Naive thymus-derived CD8-positive, alpha-beta T cell (primary cell): ENCODE measurements around the gene CTLA4. TPM values are rescaled to one million over a fixed set of nuclear protein-coding genes. Genes with fewer than 3 reads are reported as not detected.
"Not testable (repeated sequence)": the region's sequence is repeated elsewhere in the genome, so short reads cannot be mapped to it uniquely, and the experiment has no call there.

Source experiments
- ATAC-seq, 2 donors: fragments of 150-1000 bp; cut with Tn5 transposase in 1 of 2; sonication (Bioruptor Pico), chemical (Tn5 transposase) in 1 of 2; 1 replicate in 1 of 2; 2 replicates in 1 of 2; pipeline ENCODE4 v1.10.0; 2021; ENCODE audit warnings: mild to moderate bottlenecking in 2 of 2, moderate library complexity in 2 of 2
- POLR2A ChIA-PET: fragments of 350-600 bp; sonication (Branson Sonifier 250); formaldehyde crosslinking; loops from one replicate; lab custom pipeline; 2021; ENCODE audit warnings: antibody characterized with exemption; lab: Charles Lee
- DNase-seq, 10 donors: peaks; one replicate each; pipeline versions ENCODE4 v3.0.0 to v3.0.0-alpha.2; 2020 to 2022
- H3K27ac Mint-ChIP-seq, 10 donors: one replicate each; pipeline ENCODE4 v1.8.0; 2020 to 2022; ENCODE audit warnings: mild to moderate bottlenecking in 10 of 10, mixed read lengths in 10 of 10, moderate library complexity in 4 of 10, inconsistent platforms in 1 of 10
- H3K27me3 Mint-ChIP-seq, 5 donors: one replicate each; pipeline ENCODE4 v1.8.0; 2021 to 2022; ENCODE audit warnings: mixed read lengths in 5 of 5
- H3K36me3 Mint-ChIP-seq, 3 donors: one replicate each; pipeline ENCODE4 v1.8.0; 2020 to 2022; ENCODE audit warnings: mixed read lengths in 3 of 3, mild to moderate bottlenecking in 2 of 3, inconsistent platforms in 1 of 3
- H3K4me1 Mint-ChIP-seq, 4 donors: one replicate each; pipeline ENCODE4 v1.8.0; 2021 to 2022; ENCODE audit warnings: mixed read lengths in 4 of 4
- H3K4me3 Mint-ChIP-seq, 10 donors: one replicate each; pipeline ENCODE4 v1.8.0; 2020 to 2022; ENCODE audit warnings: mild to moderate bottlenecking in 10 of 10, mixed read lengths in 10 of 10, moderate library complexity in 6 of 10, inconsistent platforms in 1 of 10
- H3K9me3 Mint-ChIP-seq, 9 donors: one replicate each; pipeline ENCODE4 v1.8.0; 2020 to 2022; ENCODE audit warnings: mixed read lengths in 9 of 9, mild to moderate bottlenecking in 3 of 9, inconsistent platforms in 1 of 9, moderate library complexity in 1 of 9
- polyA plus RNA-seq, 3 donors: library from polyadenylated mRNA; unstranded; fragments of 300-500 nt; fragmentation: Illumina TruSeq; gene quantifications; one replicate each; pipeline ENCODE4 v1.2.3, GENCODE V29; 2021
- total RNA-seq, 8 experiments: library from RNA in 2 of 8; stranded (reverse) in 2 of 8; gene quantifications; one replicate each; pipeline ENCODE4 v1.2.3 and lab custom pipeline; 2021 to 2026

CTLA4 gene
- total and polyA plus RNA-seq, 5 experiments from 2014 or later, result 1.5 to 2.9 (median 1.8) TPM

DNA sequence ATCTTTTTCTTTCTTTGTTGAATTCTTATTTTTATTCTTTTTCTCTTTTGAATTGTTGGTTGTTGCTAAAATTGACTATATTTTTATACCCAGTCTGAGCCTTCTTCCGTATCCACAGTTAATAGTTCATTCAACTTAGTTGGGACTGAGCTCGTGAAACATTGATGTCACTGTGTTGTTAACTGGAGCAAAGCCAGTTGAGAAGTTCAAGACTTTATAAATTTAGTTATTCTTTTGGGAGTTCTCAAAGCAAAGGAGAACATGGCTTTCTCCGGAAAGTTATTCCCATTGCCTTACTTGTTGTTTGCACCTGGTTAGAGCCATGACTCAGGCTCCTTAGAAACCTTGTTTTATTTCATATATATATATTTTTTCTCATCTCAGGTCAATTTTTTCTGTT is 8.8 kb downstream of the CTLA4 start:
- H3K27ac Mint-ChIP-seq, result peak overlapping the region in 3 of 10 donors; percentile 6 to 77 (median 15)
- DNase-seq (no peak), ATAC-seq (no peak)
- no peaks in the 10 kb centered on the region for H3K27me3 Mint-ChIP-seq
- POLR2A ChIA-PET, result interaction anchor here (0.6 to 1.0 kb wide), 2 partner anchors 9 to 365 kb away, joined by 4 to 6 read pairs; partner anchors contain the start of gene CTLA4
- H3K4me1 Mint-ChIP-seq, result peaks cover 20 to 44% (median 39%) of the 10 kb centered on the region in 4 donors
- H3K4me3 Mint-ChIP-seq, result no peak overlapping the region
- H3K9me3 Mint-ChIP-seq, result peaks cover 0 to 1% (median 0%) of the 10 kb centered on the region in 9 donors
- peaks cover 0 to 10% (median 1%) of the 10 kb centered on the region in 3 donors for H3K36me3 Mint-ChIP-seq

GRCh38 chr2:203878063-203878462 is 10.5 kb downstream of the CTLA4 start:
- DNase-seq, result no peak
- Mint-ChIP-seq H3K4me3 (no peak overlapping the region), H3K4me1 (peaks cover 18 to 30% (median 25%) of the 10 kb centered on the region in 4 donors), H3K27ac (peak overlapping the region in 5 of 10 donors; percentile 1 to 68 (median 61)), H3K36me3 (peaks cover 0 to 3% (median 0%) of the 10 kb centered on the region in 3 donors), H3K9me3 (no peaks in the 10 kb centered on the region), H3K27me3 (no peaks in the 10 kb centered on the region)
- no peak for ATAC-seq
- POLR2A ChIA-PET, result interaction anchor here (1.0 kb wide), 1 partner anchor 18 kb away, joined by 3 read pairs; no protein-coding TSS in a partner anchor

DNA sequence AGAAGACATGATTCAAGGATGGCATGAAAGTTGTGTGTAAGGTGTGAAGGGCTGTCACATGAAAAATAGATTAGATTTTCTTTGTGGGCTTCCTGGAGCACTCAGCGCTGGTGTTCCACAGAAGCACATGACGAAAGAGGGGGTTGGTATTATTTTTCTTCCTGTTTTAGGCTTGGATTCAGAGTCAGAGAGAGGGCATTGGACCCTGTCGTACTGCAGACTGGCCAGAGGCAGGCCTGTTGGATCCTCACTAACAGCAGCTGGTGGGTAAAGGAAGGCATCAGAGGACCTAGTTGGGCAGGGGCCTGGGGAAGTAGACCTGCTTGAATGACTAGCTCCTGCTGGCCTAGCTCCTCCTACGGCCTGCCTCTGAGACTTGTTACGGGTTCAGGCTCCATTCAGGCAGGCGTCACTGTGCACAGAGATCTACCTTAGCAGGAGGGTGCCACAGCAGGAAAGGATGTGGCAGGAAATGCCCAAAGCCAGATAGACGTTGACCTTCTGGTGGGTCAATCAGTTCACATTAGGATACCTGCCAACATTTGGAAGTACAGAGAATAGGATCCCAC is 13.1 kb downstream of the CTLA4 start:
- H3K27me3 Mint-ChIP-seq, result no peaks in the 10 kb centered on the region
- H3K9me3 Mint-ChIP-seq, result no peaks in the 10 kb centered on the region
- peaks cover 4 to 11% (median 7%) of the 10 kb centered on the region in 4 donors for H3K4me1 Mint-ChIP-seq
- ATAC-seq (no peak), DNase-seq (no peak)
- H3K4me3 Mint-ChIP-seq, result no peak overlapping the region
- no peaks in the 10 kb centered on the region for H3K36me3 Mint-ChIP-seq
- no peak overlapping the region for H3K27ac Mint-ChIP-seq
- POLR2A ChIA-PET, result interaction anchor here (2.3 kb wide), 1 partner anchor 12 kb away, joined by 12 read pairs; the partner anchor contains the start of gene CTLA4

DNA sequence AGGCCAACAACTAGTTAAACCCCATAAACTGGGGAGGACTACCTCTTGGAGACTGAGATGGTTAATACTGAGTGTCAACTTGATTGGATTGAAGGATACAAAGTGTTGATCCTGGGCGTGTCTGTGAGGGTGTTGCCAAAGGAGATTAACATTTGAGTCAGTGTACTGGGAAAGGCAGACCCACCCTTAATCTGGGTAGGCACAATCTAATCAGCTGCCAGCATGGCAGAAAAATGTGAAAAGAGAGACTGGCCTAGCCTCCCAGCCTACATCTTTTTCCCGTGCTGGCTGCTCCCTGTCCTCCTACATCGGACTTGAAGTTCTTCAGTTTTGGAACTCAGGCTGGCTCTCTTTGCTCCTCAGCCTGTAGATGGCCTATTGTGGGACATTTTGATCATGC is 13.6 kb downstream of the CTLA4 start:
- H3K27me3 Mint-ChIP-seq, H3K27ac Mint-ChIP-seq, H3K4me3 Mint-ChIP-seq, ATAC-seq, H3K36me3 Mint-ChIP-seq, H3K9me3 Mint-ChIP-seq, DNase-seq: not testable (repeated sequence)
- H3K4me1 Mint-ChIP-seq, result peaks cover 4 to 11% (median 4%) of the 10 kb centered on the region in 4 donors
- POLR2A ChIA-PET, result interaction anchor here (2.3 kb wide), 1 partner anchor 13 kb away, joined by 12 read pairs; the partner anchor contains the start of gene CTLA4

DNA sequence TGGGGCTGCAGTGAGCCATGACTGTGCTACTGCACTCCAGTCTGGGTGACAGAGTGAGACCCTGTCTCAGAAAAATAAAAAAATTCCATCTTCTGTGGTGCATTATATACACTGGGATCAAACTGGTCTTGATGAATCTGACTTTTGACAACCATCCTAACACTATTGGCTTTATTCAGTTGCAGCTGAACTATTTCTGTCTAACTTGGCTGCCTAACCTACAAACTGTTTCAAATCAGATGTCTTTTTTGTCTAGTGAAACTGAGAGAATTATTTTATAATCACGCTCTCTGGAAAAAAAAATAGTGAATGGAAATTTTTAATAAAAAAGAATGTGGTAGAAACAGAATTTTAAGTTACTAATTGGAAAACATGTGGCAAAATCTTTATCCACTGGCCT is 15.0 kb downstream of the CTLA4 start:
- POLR2A ChIA-PET, result no interaction called here
- Mint-ChIP-seq H3K4me1 (peaks cover 3 to 11% (median 3%) of the 10 kb centered on the region in 4 donors), H3K27me3 (no peaks in the 10 kb centered on the region), H3K27ac (no peak overlapping the region), H3K9me3 (no peaks in the 10 kb centered on the region), H3K4me3 (no peak overlapping the region), H3K36me3 (no peaks in the 10 kb centered on the region)
- DNase-seq (no peak), ATAC-seq (no peak)

GRCh38 chr2:203886661-203887151 is 19.1 kb downstream of the CTLA4 start:
- no peaks in the 10 kb centered on the region for H3K9me3 Mint-ChIP-seq
- no peaks in the 10 kb centered on the region for H3K4me1 Mint-ChIP-seq
- ATAC-seq (no peak), DNase-seq (no peak)
- peaks cover 0 to 2% (median 0%) of the 10 kb centered on the region in 5 donors for H3K27me3 Mint-ChIP-seq
- no peak overlapping the region for H3K27ac Mint-ChIP-seq
- H3K4me3 Mint-ChIP-seq, result no peak overlapping the region
- H3K36me3 Mint-ChIP-seq, result no peaks in the 10 kb centered on the region
- POLR2A ChIA-PET, result interaction anchor here (0.6 kb wide), 1 partner anchor 8 kb away, joined by 4 read pairs; no protein-coding TSS in a partner anchor

GRCh38 chr2:203887677-203888076 is 20.1 kb downstream of the CTLA4 start:
- Mint-ChIP-seq H3K9me3 (no peaks in the 10 kb centered on the region), H3K27ac (no peak overlapping the region), H3K4me1 (no peaks in the 10 kb centered on the region), H3K4me3 (no peak overlapping the region), H3K36me3 (no peaks in the 10 kb centered on the region), H3K27me3 (peaks cover 0 to 8% (median 0%) of the 10 kb centered on the region in 5 donors)
- no peak for ATAC-seq
- POLR2A ChIA-PET, result no interaction called here
- DNase-seq, result no peak

DNA sequence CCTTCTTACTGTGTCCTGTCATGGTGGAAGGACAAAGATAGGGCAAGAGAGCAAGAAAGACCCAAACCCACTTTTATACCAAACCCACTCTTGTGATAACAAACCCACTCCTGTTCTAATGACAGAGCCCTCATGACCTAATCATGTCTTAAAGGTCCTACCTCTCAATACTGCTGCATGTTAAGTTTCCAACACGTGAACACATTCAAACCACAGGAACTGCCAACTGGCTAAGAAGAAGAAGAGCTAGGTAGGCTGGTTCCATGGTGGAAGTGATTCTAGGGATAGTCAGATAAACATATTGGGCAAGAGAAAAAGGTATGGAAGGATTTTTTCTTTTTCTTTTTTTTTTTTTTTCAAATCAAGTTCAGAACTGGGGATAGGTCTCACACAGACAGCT is 22.0 kb downstream of the CTLA4 start:
- peaks cover 0 to 8% (median 0%) of the 10 kb centered on the region in 5 donors for H3K27me3 Mint-ChIP-seq
- ATAC-seq, result no peak
- H3K27ac Mint-ChIP-seq, result no peak overlapping the region
- no peaks in the 10 kb centered on the region for H3K36me3 Mint-ChIP-seq
- POLR2A ChIA-PET, result interaction anchor here (0.9 kb wide), 1 partner anchor 30 kb away, joined by 3 read pairs; no protein-coding TSS in a partner anchor
- no peak for DNase-seq
- no peak overlapping the region for H3K4me3 Mint-ChIP-seq
- no peaks in the 10 kb centered on the region for H3K4me1 Mint-ChIP-seq
- H3K9me3 Mint-ChIP-seq, result no peaks in the 10 kb centered on the region

- no peak for ATAC-seq
- Mint-ChIP-seq H3K4me3 (no peak overlapping the region), H3K36me3 (no peaks in the 10 kb centered on the region), H3K9me3 (no peaks in the 10 kb centered on the region), H3K27ac (no peak overlapping the region), H3K4me1 (no peaks in the 10 kb centered on the region), H3K27me3 (peaks cover 0 to 8% (median 0%) of the 10 kb centered on the region in 5 donors)
- POLR2A ChIA-PET, result interaction anchor here (0.9 kb wide), 1 partner anchor 30 kb away, joined by 3 read pairs; no protein-coding TSS in a partner anchor
- DNase-seq, result no peak
Observed at GRCh38 chr2:203889944-203890343, 22.4 kb downstream of the CTLA4 start.

DNA sequence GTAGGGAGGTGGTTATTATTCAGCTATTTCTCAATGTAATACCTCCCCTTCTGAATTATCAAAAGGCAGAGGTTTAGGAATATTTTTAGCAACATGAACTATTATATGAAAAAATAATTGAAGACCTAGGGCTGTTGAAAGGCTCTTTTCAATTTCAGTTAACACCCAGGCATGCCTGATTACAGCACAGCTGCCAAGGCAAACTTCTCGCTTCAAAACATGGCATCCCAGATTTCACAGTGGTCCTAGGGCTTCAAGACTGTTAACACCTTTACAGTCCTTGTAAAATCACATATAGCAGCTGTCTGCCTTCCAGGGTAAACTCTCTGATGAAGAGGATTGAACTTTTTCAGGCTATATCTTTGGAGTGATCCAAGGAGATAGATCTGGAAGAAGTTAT is 23.2 kb downstream of the CTLA4 start:
- H3K4me3 Mint-ChIP-seq, result no peak overlapping the region
- H3K27ac Mint-ChIP-seq, result no peak overlapping the region
- H3K27me3 Mint-ChIP-seq, result peaks cover 0 to 8% (median 0%) of the 10 kb centered on the region in 5 donors
- H3K4me1 Mint-ChIP-seq, result no peaks in the 10 kb centered on the region
- ATAC-seq (no peak), DNase-seq (no peak)
- H3K36me3 Mint-ChIP-seq, result no peaks in the 10 kb centered on the region
- H3K9me3 Mint-ChIP-seq, result no peaks in the 10 kb centered on the region
- POLR2A ChIA-PET, result no interaction called here

GRCh38 chr2:203891474-203891873 is 23.9 kb downstream of the CTLA4 start:
- no peak overlapping the region for H3K4me3 Mint-ChIP-seq
- peaks cover 0 to 8% (median 0%) of the 10 kb centered on the region in 5 donors for H3K27me3 Mint-ChIP-seq
- no peak for DNase-seq
- H3K27ac Mint-ChIP-seq, result no peak overlapping the region
- no peaks in the 10 kb centered on the region for H3K36me3 Mint-ChIP-seq
- no peak for ATAC-seq
- POLR2A ChIA-PET, result no interaction called here
- no peaks in the 10 kb centered on the region for H3K9me3 Mint-ChIP-seq
- H3K4me1 Mint-ChIP-seq, result no peaks in the 10 kb centered on the region

GRCh38 chr2:203892207-203892606 is 24.6 kb downstream of the CTLA4 start:
- Mint-ChIP-seq H3K4me3 (no peak overlapping the region), H3K4me1 (peaks cover 0 to 6% (median 4%) of the 10 kb centered on the region in 4 donors), H3K9me3 (no peaks in the 10 kb centered on the region), H3K27me3 (peaks cover 0 to 8% (median 0%) of the 10 kb centered on the region in 5 donors), H3K36me3 (no peaks in the 10 kb centered on the region), H3K27ac (no peak overlapping the region)
- DNase-seq (no peak), ATAC-seq (no peak)
- POLR2A ChIA-PET, result no interaction called here

- no peak for DNase-seq
- ATAC-seq, result no peak
- Mint-ChIP-seq H3K9me3 (no peaks in the 10 kb centered on the region), H3K27me3 (peaks cover 0 to 8% (median 0%) of the 10 kb centered on the region in 5 donors), H3K36me3 (no peaks in the 10 kb centered on the region), H3K4me3 (no peak overlapping the region), H3K27ac (no peak overlapping the region), H3K4me1 (peaks cover 0 to 16% (median 5%) of the 10 kb centered on the region in 4 donors)
- POLR2A ChIA-PET, result no interaction called here
Observed at GRCh38 chr2:203893401-203893800, 25.8 kb downstream of the CTLA4 start.
